CD8-positive, alpha-beta memory T cell (primary cell): Measurements from ENCODE around the gene RFTN2. TPM values are rescaled to one million over a fixed set of nuclear protein-coding genes. Genes with fewer than 3 reads are reported as not detected.
"Not testable (repeated sequence)": the region's sequence is repeated elsewhere in the genome, so short reads cannot be mapped to it uniquely, and the experiment has no call there.

ENCODE experiments used
- CTCF ChIA-PET: fragments of 350-600 bp; sonication (Branson Sonifier 250); formaldehyde crosslinking; loops from one replicate; lab custom pipeline; 2021; ENCODE audit warnings: antibody characterized with exemption; lab: Charles Lee
- POLR2A ChIA-PET: fragments of 350-600 bp; sonication (Branson Sonifier 250); formaldehyde crosslinking; loops from one replicate; lab custom pipeline; 2021; ENCODE audit warnings: antibody characterized with exemption; lab: Charles Lee
- DNase-seq, 5 donors: peaks; one replicate each; pipeline versions ENCODE4 v3.0.0 to v3.0.0-alpha.2; 2020 to 2022; ENCODE audit warnings: mixed read lengths in 1 of 5
- H3K27ac ChIP-seq: one replicate; pipeline ENCODE4 v1.7.0; 2013; ENCODE audit warnings: low read depth, mild to moderate bottlenecking, low read length, moderate library complexity
- H3K27me3 ChIP-seq: 2 replicates; pipeline ENCODE4 v1.7.0; 2013; ENCODE audit warnings: low read length, mild to moderate bottlenecking; ENCODE audit not compliant: insufficient read depth, poor library complexity, severe bottlenecking
- H3K36me3 ChIP-seq: 2 replicates; pipeline ENCODE4 v1.7.0; 2013; ENCODE audit warnings: mild to moderate bottlenecking, low read length, moderate library complexity; ENCODE audit not compliant: insufficient read depth
- H3K4me1 ChIP-seq: 2 replicates; pipeline ENCODE4 v1.7.0; 2013; ENCODE audit warnings: mild to moderate bottlenecking, low read length, moderate library complexity; ENCODE audit not compliant: insufficient read depth
- H3K4me3 ChIP-seq: 2 replicates; pipeline ENCODE4 v1.7.0; 2013; ENCODE audit warnings: mild to moderate bottlenecking, low read length
- H3K9me3 ChIP-seq: 2 replicates; pipeline ENCODE4 v1.7.0; 2013; ENCODE audit warnings: mild to moderate bottlenecking, low read length
- H3K27ac Mint-ChIP-seq, 8 donors: one replicate each; pipeline ENCODE4 v1.8.0; 2020 to 2021; ENCODE audit warnings: mixed read lengths in 8 of 8, mild to moderate bottlenecking in 6 of 8, inconsistent platforms in 3 of 8, moderate library complexity in 3 of 8
- H3K27me3 Mint-ChIP-seq, 2 donors: one replicate each; pipeline ENCODE4 v1.8.0; 2020 to 2021; ENCODE audit warnings: mixed read lengths in 2 of 2, mild to moderate bottlenecking in 1 of 2, moderate library complexity in 1 of 2
- H3K36me3 Mint-ChIP-seq, 3 donors: one replicate each; pipeline ENCODE4 v1.8.0; 2020 to 2021; ENCODE audit warnings: mixed read lengths in 3 of 3, inconsistent platforms in 1 of 3, mild to moderate bottlenecking in 1 of 3
- H3K4me1 Mint-ChIP-seq, 3 donors: one replicate each; pipeline ENCODE4 v1.8.0; 2020 to 2021; ENCODE audit warnings: mixed read lengths in 3 of 3, inconsistent platforms in 1 of 3, mild to moderate bottlenecking in 1 of 3
- H3K4me3 Mint-ChIP-seq, 7 donors: one replicate each; pipeline ENCODE4 v1.8.0; 2020 to 2021; ENCODE audit warnings: mixed read lengths in 7 of 7, mild to moderate bottlenecking in 6 of 7, moderate library complexity in 4 of 7, inconsistent platforms in 2 of 7
- H3K9me3 Mint-ChIP-seq, 5 donors: one replicate each; pipeline ENCODE4 v1.8.0; 2020 to 2022; ENCODE audit warnings: mixed read lengths in 5 of 5, mild to moderate bottlenecking in 3 of 5, moderate library complexity in 2 of 5, inconsistent platforms in 1 of 5
- polyA plus RNA-seq: library from polyadenylated mRNA; unstranded; fragments of 300-500 nt; fragmentation: Illumina TruSeq; gene quantifications from one replicate; pipeline ENCODE4 v1.2.3, GENCODE V29; 2021
- total RNA-seq, 2 experiments: library from RNA; stranded (reverse); gene quantifications; one replicate each; pipeline ENCODE4 v1.2.3, GENCODE V29; 2021

The RFTN2 gene
- total and polyA plus RNA-seq, 3 experiments from 2014 or later, result 0.06 to 0.09 TPM; not detected in 1

- no peak overlapping the region for H3K4me3 ChIP-seq
- no peak overlapping the region for H3K27ac ChIP-seq
- H3K4me1 ChIP-seq, result no peaks in the 10 kb centered on the region
- ChIA-PET CTCF (interaction anchor here (0.6 to 1.3 kb wide), 3 partner anchors 9 to 106 kb away, joined by 3 read pairs; partner anchors contain the start of gene MARS2), POLR2A (interaction anchor here (1.0 to 1.1 kb wide), 2 partner anchors 100 to 106 kb away, joined by 3 to 5 read pairs; partner anchors contain the start of genes HSPD1 and MARS2)
- Mint-ChIP-seq H3K4me3 (peak overlapping the region in 1 of 7 donors; percentile 40), H3K27me3 (peaks cover 15 to 26% of the 10 kb centered on the region in 2 donors), H3K36me3 (no peaks in the 10 kb centered on the region), H3K4me1 (peaks cover 5 to 6% (median 5%) of the 10 kb centered on the region in 3 donors), H3K27ac (peak overlapping the region in 1 of 8 donors; percentile 36), H3K9me3 (no peaks in the 10 kb centered on the region)
- H3K9me3 ChIP-seq, result no peaks in the 10 kb centered on the region
- no peaks in the 10 kb centered on the region for H3K36me3 ChIP-seq
- no peaks in the 10 kb centered on the region for H3K27me3 ChIP-seq
- peak in 3 of 5 donors; percentile 11 to 51 (median 46) for DNase-seq
Measured at GRCh38 chr2:197599285-197599965, 76.0 kb downstream of the RFTN2 start.

DNA sequence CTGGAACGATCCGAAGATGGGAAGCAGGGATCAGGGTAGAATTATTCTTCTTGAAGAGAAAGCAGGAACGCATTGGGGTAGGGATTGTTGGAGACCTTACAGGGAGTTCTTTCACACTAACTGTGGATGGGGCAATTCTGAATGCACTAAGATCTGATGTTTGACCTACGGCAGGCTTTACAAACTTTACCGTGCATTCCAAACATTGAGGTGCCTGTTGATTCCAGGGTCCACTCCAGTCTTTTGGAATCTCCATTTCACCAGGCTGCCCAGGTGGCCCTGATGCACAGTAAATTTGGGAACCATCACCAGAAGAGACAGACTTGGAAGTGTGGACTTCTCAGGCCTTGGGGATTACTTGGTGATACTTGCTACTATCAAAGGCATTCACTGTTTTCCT lies 76.9 kb downstream of the RFTN2 start:
- H3K9me3 Mint-ChIP-seq, result no peaks in the 10 kb centered on the region
- H3K27me3 Mint-ChIP-seq, result peaks cover 15 to 26% of the 10 kb centered on the region in 2 donors
- no peaks in the 10 kb centered on the region for H3K27me3 ChIP-seq
- no peaks in the 10 kb centered on the region for H3K9me3 ChIP-seq
- ChIA-PET CTCF (no interaction called here), POLR2A (no interaction called here)
- H3K4me3 ChIP-seq, result no peak overlapping the region
- H3K4me3 Mint-ChIP-seq, result no peak overlapping the region
- no peaks in the 10 kb centered on the region for H3K36me3 ChIP-seq
- H3K36me3 Mint-ChIP-seq, result no peaks in the 10 kb centered on the region
- DNase-seq, result no peak
- peaks cover 5 to 6% (median 5%) of the 10 kb centered on the region in 3 donors for H3K4me1 Mint-ChIP-seq
- no peak overlapping the region for H3K27ac ChIP-seq
- H3K27ac Mint-ChIP-seq, result no peak overlapping the region
- H3K4me1 ChIP-seq, result no peaks in the 10 kb centered on the region

DNA sequence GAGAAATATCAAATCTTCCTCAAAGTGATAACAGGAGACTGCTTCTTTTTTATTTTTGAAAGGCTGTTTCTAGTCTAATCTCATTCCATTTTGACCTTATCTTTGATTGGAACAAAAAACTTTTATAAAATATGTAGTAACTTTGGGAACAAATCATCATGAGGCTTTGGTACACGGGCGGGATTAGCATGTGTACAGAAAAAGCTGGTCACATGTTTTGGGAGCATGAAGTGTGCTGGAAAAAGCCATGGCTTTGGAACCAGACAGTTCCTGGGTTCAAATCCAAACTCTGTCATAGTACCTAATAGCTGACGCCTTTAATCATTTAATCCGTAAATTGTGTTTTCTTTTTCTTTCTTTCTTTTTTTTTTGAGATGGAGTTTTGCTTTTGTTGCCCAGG lies 78.2 kb downstream of the RFTN2 start:
- H3K4me3 ChIP-seq, result no peak overlapping the region
- H3K27ac Mint-ChIP-seq, result no peak overlapping the region
- H3K4me3 Mint-ChIP-seq, result no peak overlapping the region
- no peak for DNase-seq
- POLR2A ChIA-PET, result no interaction called here
- H3K27me3 ChIP-seq, result no peaks in the 10 kb centered on the region
- CTCF ChIA-PET, result no interaction called here
- H3K4me1 ChIP-seq, result no peaks in the 10 kb centered on the region
- H3K4me1 Mint-ChIP-seq, result peaks cover 5 to 6% (median 5%) of the 10 kb centered on the region in 3 donors
- H3K27ac ChIP-seq, result no peak overlapping the region
- H3K9me3 ChIP-seq, result no peaks in the 10 kb centered on the region
- H3K27me3 Mint-ChIP-seq, result peaks cover 13 to 26% of the 10 kb centered on the region in 2 donors
- H3K9me3 Mint-ChIP-seq, result peaks cover 0 to 2% (median 0%) of the 10 kb centered on the region in 5 donors
- H3K36me3 Mint-ChIP-seq, result no peaks in the 10 kb centered on the region
- no peaks in the 10 kb centered on the region for H3K36me3 ChIP-seq

DNA sequence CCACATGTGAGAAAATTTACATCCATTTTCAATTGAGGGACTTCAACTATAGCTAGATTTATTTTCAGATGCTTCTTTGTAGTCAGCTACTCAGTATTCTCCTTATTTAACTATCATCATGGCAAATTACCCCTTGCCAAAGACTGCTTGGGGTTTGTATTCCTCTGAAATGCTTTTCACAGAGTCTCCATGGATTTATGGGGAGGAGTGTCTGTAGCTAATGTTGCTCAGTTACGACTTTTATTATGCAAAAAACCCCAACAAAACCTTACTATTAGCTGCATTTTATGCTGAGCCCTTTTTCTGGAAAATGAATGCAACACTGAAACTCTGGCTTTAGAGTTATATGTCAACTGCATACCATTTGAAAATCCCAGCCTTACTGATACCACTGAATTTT lies 78.6 kb downstream of the RFTN2 start:
- H3K4me3 ChIP-seq, result no peak overlapping the region
- no peaks in the 10 kb centered on the region for H3K27me3 ChIP-seq
- Mint-ChIP-seq H3K9me3 (peaks cover 0 to 2% (median 0%) of the 10 kb centered on the region in 5 donors), H3K36me3 (no peaks in the 10 kb centered on the region), H3K4me1 (peaks cover 5 to 6% (median 5%) of the 10 kb centered on the region in 3 donors), H3K27ac (no peak overlapping the region), H3K4me3 (no peak overlapping the region), H3K27me3 (peaks cover 13 to 26% of the 10 kb centered on the region in 2 donors)
- CTCF ChIA-PET, result no interaction called here
- POLR2A ChIA-PET, result no interaction called here
- DNase-seq, result no peak
- H3K27ac ChIP-seq, result no peak overlapping the region
- H3K4me1 ChIP-seq, result no peaks in the 10 kb centered on the region
- no peaks in the 10 kb centered on the region for H3K36me3 ChIP-seq
- H3K9me3 ChIP-seq, result no peaks in the 10 kb centered on the region

DNA sequence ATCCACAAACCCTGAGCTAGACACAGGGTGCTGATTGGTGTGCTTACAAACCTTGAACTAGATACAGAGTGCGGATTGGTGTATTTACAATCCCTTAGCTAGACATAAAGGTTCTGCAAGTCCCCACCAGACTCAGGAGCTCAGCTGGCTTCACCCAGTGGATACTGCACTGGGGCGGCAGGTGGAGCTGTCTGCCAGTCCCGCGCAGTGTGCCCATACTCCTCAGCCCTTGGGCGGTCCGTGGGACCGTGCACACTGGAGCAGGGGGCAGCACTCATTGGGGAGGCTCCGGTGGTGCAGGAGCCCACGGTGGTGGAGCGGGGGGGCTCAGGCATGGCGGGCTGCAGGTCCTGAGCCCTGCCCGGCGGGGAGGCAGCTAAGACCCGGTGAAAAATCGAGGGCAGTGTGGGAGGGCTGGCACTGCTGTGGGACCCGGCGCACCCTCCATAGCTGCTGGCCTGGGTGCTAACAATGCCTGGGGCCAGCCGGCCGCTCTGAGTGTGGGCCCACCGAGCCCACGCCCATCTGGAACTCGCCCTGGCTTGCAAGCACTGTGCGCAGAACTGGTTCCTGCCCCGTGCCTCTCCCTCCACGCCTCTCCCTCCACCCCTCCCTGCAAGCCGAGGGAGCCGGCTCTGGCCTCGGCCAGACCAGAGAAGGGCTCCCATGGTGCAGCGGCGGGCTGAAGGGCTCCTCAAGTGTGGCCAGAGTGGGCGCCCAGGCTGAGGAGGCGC lies 83.9 kb downstream of the RFTN2 start:
- no peak overlapping the region for H3K4me3 ChIP-seq
- peaks cover 8 to 17% of the 10 kb centered on the region in 2 donors for H3K27me3 Mint-ChIP-seq

GRCh38 chr2:197587255-197587654 lies 88.1 kb downstream of the RFTN2 start:
- DNase-seq, H3K27me3 ChIP-seq, POLR2A ChIA-PET, H3K4me3 ChIP-seq, H3K36me3 ChIP-seq, H3K4me1 ChIP-seq, H3K9me3 Mint-ChIP-seq, H3K9me3 ChIP-seq, H3K27ac Mint-ChIP-seq, CTCF ChIA-PET, H3K4me1 Mint-ChIP-seq, H3K4me3 Mint-ChIP-seq, H3K27ac ChIP-seq, H3K36me3 Mint-ChIP-seq: not testable (repeated sequence)
- peaks cover 3 to 13% of the 10 kb centered on the region in 2 donors for H3K27me3 Mint-ChIP-seq

More for the DNA sequence above, 83.9 kb downstream of the RFTN2 start:
- H3K4me1 Mint-ChIP-seq, result no peaks in the 10 kb centered on the region
- Histone ChIP-seq H3K36me3 (no peaks in the 10 kb centered on the region), H3K27ac (no peak overlapping the region), H3K4me1 (no peaks in the 10 kb centered on the region), H3K9me3 (no peaks in the 10 kb centered on the region), H3K27me3 (no peaks in the 10 kb centered on the region)
- CTCF ChIA-PET, result interaction anchor here (1.5 kb wide), 1 partner anchor 8 kb away, joined by 3 read pairs; no protein-coding TSS in a partner anchor
- H3K9me3 Mint-ChIP-seq, result peaks cover 0 to 2% (median 0%) of the 10 kb centered on the region in 5 donors
- POLR2A ChIA-PET, result no interaction called here
- H3K36me3 Mint-ChIP-seq, result peaks cover 0 to 4% (median 0%) of the 10 kb centered on the region in 3 donors
- no peak for DNase-seq
- H3K27ac Mint-ChIP-seq, result no peak overlapping the region
- no peak overlapping the region for H3K4me3 Mint-ChIP-seq

DNA sequence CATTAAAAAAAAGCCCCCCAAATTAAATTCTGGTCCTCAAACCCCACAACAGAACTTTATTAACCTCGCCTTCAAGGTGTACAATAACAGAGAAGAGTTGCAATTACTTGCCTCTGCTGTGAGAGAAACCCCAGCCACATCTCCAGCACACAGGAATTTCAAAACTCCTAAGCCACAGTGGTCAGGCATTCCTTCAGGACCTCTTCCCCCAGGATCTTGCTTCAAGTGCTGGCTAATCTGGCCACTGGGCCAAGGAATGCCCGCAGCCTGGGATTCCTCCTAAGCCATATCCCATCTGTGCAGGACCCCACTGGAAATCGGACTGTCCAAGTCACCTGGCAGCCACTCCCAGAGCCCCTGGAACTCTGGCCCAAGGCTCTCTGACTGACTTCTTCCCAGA lies 95.2 kb downstream of the RFTN2 start:
- POLR2A ChIA-PET, CTCF ChIA-PET, H3K36me3 Mint-ChIP-seq: not testable (repeated sequence)

GRCh38 chr2:197578294-197578693 lies 97.1 kb downstream of the RFTN2 start:
- H3K27me3 ChIP-seq, DNase-seq, H3K27me3 Mint-ChIP-seq, H3K27ac ChIP-seq, H3K36me3 ChIP-seq, H3K4me3 ChIP-seq, H3K4me3 Mint-ChIP-seq, H3K9me3 ChIP-seq, H3K27ac Mint-ChIP-seq, POLR2A ChIA-PET, H3K36me3 Mint-ChIP-seq, H3K4me1 ChIP-seq, H3K4me1 Mint-ChIP-seq, CTCF ChIA-PET: not testable (repeated sequence)
- H3K9me3 Mint-ChIP-seq, result peaks cover 0 to 19% (median 9%) of the 10 kb centered on the region in 5 donors

More for the DNA sequence above, 95.2 kb downstream of the RFTN2 start:
- not testable (repeated sequence) for H3K4me3 ChIP-seq, H3K27ac ChIP-seq, DNase-seq, H3K27ac Mint-ChIP-seq, H3K27me3 ChIP-seq, H3K4me3 Mint-ChIP-seq, H3K4me1 Mint-ChIP-seq, H3K9me3 ChIP-seq, H3K4me1 ChIP-seq, H3K36me3 ChIP-seq, H3K27me3 Mint-ChIP-seq, H3K9me3 Mint-ChIP-seq
